Measurements from ENCODE around the gene ASB16. TPM values are rescaled to one million over a fixed set of nuclear protein-coding genes. Genes with fewer than 3 reads are reported as not detected.

Gene ASB16
- total and polyA plus RNA-seq, 12 donors: 0.64 to 16.4 (median 13.4) TPM

- no peaks in the 10 kb centered on the region for H3K9me3 ChIP-seq
- H3K4me3 ChIP-seq: no peak overlapping the region
- no peak for TF ChIP-seq CTCF (IDR thresholded peaks at IDR 0.05)
- H3K27ac ChIP-seq: peak overlapping the region in 2 of 10 donors; percentile 15 to 27
- H3K27me3 ChIP-seq: no peaks in the 10 kb centered on the region
- ATAC-seq (peak in 1 of 8 donors; percentile 9), DNase-seq (no peak)
- intact Hi-C loops (cut with DNase I): no loop called here
- H3K36me3 ChIP-seq: peaks cover 0 to 85% (median 42%) of the 10 kb centered on the region in 9 donors
- H3K4me1 ChIP-seq: peaks cover 5 to 36% (median 15%) of the 10 kb centered on the region in 9 donors
- WGBS, 2 donors: 76 to 77% methylated on average over 7 of the region's 7 CpGs
Observed at GRCh38 chr17:44191941-44192496, 21.5 kb downstream of the ASB16 start.

GRCh38 chr17:44192750-44193149 is 22.2 kb downstream of the ASB16 start:
- Histone ChIP-seq H3K9me3 (no peaks in the 10 kb centered on the region), H3K36me3 (peaks cover 0 to 92% (median 48%) of the 10 kb centered on the region in 9 donors), H3K27ac (peak overlapping the region in 1 of 10 donors; percentile 27), H3K4me1 (peaks cover 5 to 40% (median 17%) of the 10 kb centered on the region in 9 donors), H3K27me3 (no peaks in the 10 kb centered on the region), H3K4me3 (no peak overlapping the region)
- no peak for DNase-seq
- no peak for ATAC-seq
- WGBS, 2 donors: 87 to 95% methylated on average over 5 of the region's 5 CpGs
- TF ChIP-seq CTCF (IDR thresholded peaks at IDR 0.05): no peak
- intact Hi-C loops (cut with DNase I): no loop called here

GRCh38 chr17:44193326-44194084 is 23.0 kb downstream of the ASB16 start:
- 90 to 93% methylated on average over 13 to 14 of the region's 14 CpGs for WGBS, 2 donors
- DNase-seq: no peak
- Histone ChIP-seq H3K27me3 (no peaks in the 10 kb centered on the region), H3K9me3 (no peaks in the 10 kb centered on the region), H3K4me3 (no peak overlapping the region), H3K36me3 (peaks cover 0 to 91% (median 48%) of the 10 kb centered on the region in 9 donors), H3K4me1 (peaks cover 0 to 40% (median 17%) of the 10 kb centered on the region in 9 donors), H3K27ac (no peak overlapping the region)
- TF ChIP-seq CTCF (IDR thresholded peaks at IDR 0.05): no peak
- ATAC-seq: no peak
- intact Hi-C loops (cut with DNase I): no loop called here

- no peak for DNase-seq
- 92 to 93% methylated on average over 15 of the region's 15 CpGs for WGBS, 2 donors
- ATAC-seq: no peak
- intact Hi-C loops (cut with DNase I): loop anchor here in 1 of 10 donors (5.0 kb wide), 1 partner anchor 55 kb away; the partner anchor contains the start of gene HROB
- Histone ChIP-seq H3K27me3 (no peaks in the 10 kb centered on the region), H3K4me1 (peaks cover 0 to 44% (median 23%) of the 10 kb centered on the region in 9 donors), H3K27ac (peak overlapping the region in 3 of 10 donors; percentile 99 to 100 (median 99)), H3K36me3 (peaks cover 0 to 56% (median 40%) of the 10 kb centered on the region in 9 donors), H3K9me3 (no peaks in the 10 kb centered on the region), H3K4me3 (no peak overlapping the region)
- TF ChIP-seq CTCF (IDR thresholded peaks at IDR 0.05): no peak
Observed at GRCh38 chr17:44197107-44197506, 26.6 kb downstream of the ASB16 start.

All from heart right ventricle (tissue), 16 donors.